Muscle layer of duodenum (tissue), 2 donors: ENCODE measurements around the gene ASIC3.
A peak's percentile ranks its signal among the peaks of the same experiment; 100 is the strongest.

Source experiments
- H3K27ac ChIP-seq: one replicate; pipeline ENCODE4 v1.7.0; 2013; ENCODE audit warnings: mild to moderate bottlenecking, low read length
- H3K27me3 ChIP-seq: one replicate; pipeline ENCODE4 v1.7.0; 2013; ENCODE audit warnings: low read depth, mild to moderate bottlenecking, control low read depth, low read length
- H3K36me3 ChIP-seq, 2 donors: one replicate each; pipeline ENCODE4 v1.7.0; 2013; ENCODE audit warnings: low read length in 2 of 2, control low read depth in 1 of 2, mild to moderate bottlenecking in 1 of 2; ENCODE audit not compliant: insufficient read depth in 2 of 2, control insufficient read depth in 1 of 2
- H3K4me1 ChIP-seq, 2 donors: one replicate each; pipeline ENCODE4 v1.7.0; 2013; ENCODE audit warnings: low read length in 2 of 2, mild to moderate bottlenecking in 2 of 2, control low read depth in 1 of 2, moderate library complexity in 1 of 2; ENCODE audit not compliant: insufficient read depth in 2 of 2, control insufficient read depth in 1 of 2
- H3K4me3 ChIP-seq, 2 donors: one replicate each; pipeline ENCODE4 v1.7.0; 2013; ENCODE audit warnings: low read length in 2 of 2, low read depth in 1 of 2, mild to moderate bottlenecking in 1 of 2
- H3K9me3 ChIP-seq, 2 donors: one replicate each; pipeline ENCODE4 v1.7.0; 2013; ENCODE audit warnings: low read length in 2 of 2, control low read depth in 1 of 2, mild to moderate bottlenecking in 1 of 2; ENCODE audit not compliant: control insufficient read depth in 1 of 2
- donor health status: healthy.

Gene ASIC3

DNA sequence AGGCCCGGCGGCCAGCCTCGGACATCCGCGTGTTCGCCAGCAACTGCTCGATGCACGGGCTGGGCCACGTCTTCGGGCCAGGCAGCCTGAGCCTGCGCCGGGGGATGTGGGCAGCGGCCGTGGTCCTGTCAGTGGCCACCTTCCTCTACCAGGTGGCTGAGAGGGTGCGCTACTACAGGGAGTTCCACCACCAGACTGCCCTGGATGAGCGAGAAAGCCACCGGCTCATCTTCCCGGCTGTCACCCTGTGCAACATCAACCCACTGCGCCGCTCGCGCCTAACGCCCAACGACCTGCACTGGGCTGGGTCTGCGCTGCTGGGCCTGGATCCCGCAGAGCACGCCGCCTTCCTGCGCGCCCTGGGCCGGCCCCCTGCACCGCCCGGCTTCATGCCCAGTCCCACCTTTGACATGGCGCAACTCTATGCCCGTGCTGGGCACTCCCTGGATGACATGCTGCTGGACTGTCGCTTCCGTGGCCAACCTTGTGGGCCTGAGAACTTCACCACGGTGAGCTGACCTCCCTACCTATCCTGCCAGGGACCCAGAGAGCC lies 656 bp downstream of the ASIC3 start:
- no peaks in the 10 kb centered on the region for H3K9me3 ChIP-seq
- H3K27me3 ChIP-seq: peaks cover 6% of the 10 kb centered on the region
- H3K4me1 ChIP-seq: peaks cover 0 to 19% of the 10 kb centered on the region in 2 donors
- H3K27ac ChIP-seq: no peak overlapping the region
- H3K36me3 ChIP-seq: peaks cover 0 to 29% of the 10 kb centered on the region in 2 donors
- no peak overlapping the region for H3K4me3 ChIP-seq

DNA sequence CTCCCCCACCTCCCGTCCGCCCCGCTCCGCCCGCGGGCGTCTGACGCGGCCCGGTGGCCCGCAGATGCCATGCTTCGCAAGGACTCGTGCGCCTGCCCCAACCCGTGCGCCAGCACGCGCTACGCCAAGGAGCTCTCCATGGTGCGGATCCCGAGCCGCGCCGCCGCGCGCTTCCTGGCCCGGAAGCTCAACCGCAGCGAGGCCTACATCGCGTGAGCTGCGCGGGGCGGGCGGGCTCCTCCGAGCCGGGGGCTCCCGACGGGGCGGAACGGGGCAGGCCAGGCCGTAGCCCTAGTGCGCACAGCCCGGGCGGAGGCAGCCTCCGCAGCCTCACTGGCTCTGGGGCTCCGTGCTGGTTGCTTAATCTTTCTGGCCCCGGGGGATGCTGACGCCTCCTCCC lies 2.8 kb downstream of the ASIC3 start:
- Histone ChIP-seq H3K27me3 (peaks cover 6% of the 10 kb centered on the region), H3K27ac (no peak overlapping the region), H3K9me3 (no peaks in the 10 kb centered on the region), H3K4me1 (peaks cover 0 to 19% of the 10 kb centered on the region in 2 donors), H3K36me3 (peaks cover 0 to 10% of the 10 kb centered on the region in 2 donors), H3K4me3 (no peak overlapping the region)

DNA sequence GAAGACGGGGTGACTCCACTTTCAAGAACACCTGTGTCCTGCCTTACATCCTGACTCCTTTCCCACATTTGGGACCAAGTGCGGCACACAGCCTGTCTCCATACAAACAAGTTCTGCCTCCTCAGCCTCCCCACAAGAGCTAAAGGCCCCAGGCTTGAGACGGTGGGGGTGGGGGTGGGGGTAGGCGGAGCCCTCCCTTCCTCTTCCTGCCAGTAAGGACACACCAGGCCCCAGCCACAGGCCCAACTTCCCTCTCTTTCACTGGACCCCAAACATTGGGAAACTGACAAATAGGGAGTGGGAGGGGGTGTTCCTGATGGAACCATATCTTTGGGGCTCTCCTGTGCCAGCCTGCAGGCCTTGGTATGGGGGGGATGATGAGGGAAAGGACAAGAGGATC lies 4.8 kb downstream of the ASIC3 start:
- Histone ChIP-seq H3K27me3 (peaks cover 6% of the 10 kb centered on the region), H3K4me1 (peaks cover 4 to 18% of the 10 kb centered on the region in 2 donors), H3K9me3 (no peaks in the 10 kb centered on the region), H3K4me3 (no peak overlapping the region), H3K27ac (no peak overlapping the region), H3K36me3 (peaks cover 0 to 6% of the 10 kb centered on the region in 2 donors)

DNA sequence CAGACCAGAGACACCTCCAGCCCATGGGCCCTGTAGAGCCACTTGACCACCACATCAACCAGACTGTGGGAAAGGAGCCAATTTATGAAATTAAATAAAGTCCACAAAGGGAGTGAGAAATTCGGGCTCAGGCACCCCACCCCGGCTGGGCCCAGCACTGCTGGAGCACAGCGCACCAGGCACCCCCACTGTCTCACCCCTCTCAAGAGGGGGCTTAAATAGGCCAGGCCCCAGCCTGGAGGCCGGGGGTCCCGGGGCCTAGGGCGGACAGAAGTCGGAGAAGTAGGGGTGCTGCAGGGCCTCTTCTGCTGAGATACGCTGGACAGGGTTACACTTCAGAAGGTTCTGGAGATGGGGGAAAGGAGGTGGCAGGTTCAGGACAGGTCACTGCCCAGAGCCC lies 5.4 kb downstream of the ASIC3 start:
- Histone ChIP-seq H3K36me3 (peaks cover 0 to 6% of the 10 kb centered on the region in 2 donors), H3K4me3 (no peak overlapping the region), H3K9me3 (no peaks in the 10 kb centered on the region), H3K27ac (no peak overlapping the region), H3K4me1 (peaks cover 8 to 24% of the 10 kb centered on the region in 2 donors), H3K27me3 (peaks cover 6% of the 10 kb centered on the region)

DNA sequence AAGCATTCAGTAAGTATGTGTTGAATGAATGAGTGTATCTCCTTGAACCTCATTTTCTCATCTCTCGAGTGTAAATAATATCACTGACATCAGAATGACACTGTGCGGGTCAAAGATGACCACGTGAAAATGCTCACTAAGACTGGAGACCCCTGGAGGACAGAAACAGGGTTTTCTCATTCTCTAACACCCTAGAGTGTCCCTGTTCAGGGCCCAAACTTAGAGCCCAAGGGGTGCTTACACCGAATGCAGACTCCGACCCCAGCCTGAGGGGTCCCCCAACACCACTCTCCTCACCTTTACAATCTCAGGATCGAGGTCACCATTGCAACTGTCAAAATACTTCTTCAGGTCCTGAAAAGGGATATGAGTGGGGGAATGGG lies 7.9 kb downstream of the ASIC3 start:
- Histone ChIP-seq H3K36me3 (peaks cover 0 to 6% of the 10 kb centered on the region in 2 donors), H3K27me3 (no peaks in the 10 kb centered on the region), H3K27ac (no peak overlapping the region), H3K9me3 (no peaks in the 10 kb centered on the region), H3K4me1 (peaks cover 17 to 33% of the 10 kb centered on the region in 2 donors), H3K4me3 (no peak overlapping the region)

DNA sequence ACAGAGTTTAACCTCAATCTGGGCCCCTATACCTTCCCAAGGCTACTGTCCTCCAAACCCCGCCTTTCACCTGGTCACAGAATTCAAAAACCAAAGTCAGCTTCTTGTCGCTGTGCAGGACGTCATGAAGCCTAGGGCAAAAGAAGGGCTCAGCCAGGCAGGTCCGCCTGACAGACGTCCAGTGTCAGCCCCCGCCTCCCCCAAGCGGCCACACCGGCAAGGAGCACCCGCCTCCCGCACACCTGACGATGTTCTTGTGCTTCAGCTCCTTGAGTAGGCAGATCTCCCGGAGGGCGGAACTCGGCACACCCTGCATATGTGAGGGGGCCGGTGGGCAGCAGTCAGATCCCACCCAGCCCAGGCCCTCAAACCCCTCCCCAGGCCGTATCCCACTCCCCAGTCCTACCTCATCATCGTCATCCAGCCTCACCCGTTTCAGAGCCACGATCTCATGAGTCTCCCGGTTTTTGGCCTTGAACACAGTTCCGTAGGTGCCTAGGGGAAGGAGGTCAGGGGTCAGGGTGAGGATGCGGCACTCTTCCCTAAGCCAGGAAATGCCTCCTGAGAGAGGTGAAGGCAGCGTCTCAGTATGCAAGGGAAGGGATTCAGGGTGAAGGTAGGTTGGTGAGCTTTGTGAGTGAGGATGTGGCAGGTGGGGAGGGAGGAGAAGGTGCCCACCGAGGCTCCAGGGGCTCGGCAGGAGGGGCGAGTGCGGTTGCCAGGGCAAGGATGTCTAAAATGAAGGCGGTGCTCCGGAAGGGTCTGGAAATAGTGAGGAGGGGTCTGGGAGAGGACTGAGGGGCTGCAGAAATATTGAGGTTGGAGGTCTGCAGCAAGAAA lies 8.6 kb downstream of the ASIC3 start:
- H3K27ac ChIP-seq: no peak overlapping the region
- no peaks in the 10 kb centered on the region for H3K27me3 ChIP-seq
- peak overlapping the region; percentile 92 to 93 for H3K4me3 ChIP-seq
- no peaks in the 10 kb centered on the region for H3K9me3 ChIP-seq
- H3K36me3 ChIP-seq: peaks cover 0 to 6% of the 10 kb centered on the region in 2 donors
- H3K4me1 ChIP-seq: peaks cover 21 to 39% of the 10 kb centered on the region in 2 donors

DNA sequence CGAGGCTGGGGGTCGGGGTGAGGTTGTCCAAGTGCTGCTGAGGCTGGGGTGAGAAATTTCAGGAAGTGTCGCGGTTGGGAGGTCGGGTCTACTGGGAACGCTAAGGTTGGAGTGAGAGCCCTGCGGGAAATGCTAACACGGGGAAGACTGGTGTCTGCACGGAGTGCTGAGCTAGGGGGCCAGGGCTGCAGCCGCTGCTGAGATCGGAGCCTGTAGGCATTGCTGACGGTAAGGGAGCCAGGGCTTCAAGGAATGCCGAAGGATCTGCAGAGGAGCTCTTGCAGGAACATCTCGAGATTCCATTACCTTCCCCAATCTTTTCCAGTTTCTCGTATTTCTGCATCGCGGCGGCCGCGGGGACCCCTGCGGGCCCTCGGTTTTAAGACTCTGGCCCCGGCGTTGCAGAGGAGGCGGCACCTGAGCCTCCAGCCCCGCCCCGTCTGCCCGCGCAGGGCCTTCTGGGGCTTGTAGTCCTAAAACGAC lies 9.2 kb downstream of the ASIC3 start, which contains the start of gene CDK5:
TSS of gene CDK5 (minus strand) at position 392 of the 483 bp plus-strand sequence. CDS start at position 343, 49 bp downstream.
- Histone ChIP-seq H3K9me3 (no peaks in the 10 kb centered on the region), H3K27ac (peak within 1 kb of the TSS; percentile 99), H3K27me3 (no peaks in the 10 kb centered on the region), H3K4me3 (peak within 1 kb of the TSS; percentile 92 to 93), H3K4me1 (peaks cover 23 to 46% of the 10 kb centered on the region in 2 donors), H3K36me3 (peaks cover 0 to 6% of the 10 kb centered on the region in 2 donors)

DNA sequence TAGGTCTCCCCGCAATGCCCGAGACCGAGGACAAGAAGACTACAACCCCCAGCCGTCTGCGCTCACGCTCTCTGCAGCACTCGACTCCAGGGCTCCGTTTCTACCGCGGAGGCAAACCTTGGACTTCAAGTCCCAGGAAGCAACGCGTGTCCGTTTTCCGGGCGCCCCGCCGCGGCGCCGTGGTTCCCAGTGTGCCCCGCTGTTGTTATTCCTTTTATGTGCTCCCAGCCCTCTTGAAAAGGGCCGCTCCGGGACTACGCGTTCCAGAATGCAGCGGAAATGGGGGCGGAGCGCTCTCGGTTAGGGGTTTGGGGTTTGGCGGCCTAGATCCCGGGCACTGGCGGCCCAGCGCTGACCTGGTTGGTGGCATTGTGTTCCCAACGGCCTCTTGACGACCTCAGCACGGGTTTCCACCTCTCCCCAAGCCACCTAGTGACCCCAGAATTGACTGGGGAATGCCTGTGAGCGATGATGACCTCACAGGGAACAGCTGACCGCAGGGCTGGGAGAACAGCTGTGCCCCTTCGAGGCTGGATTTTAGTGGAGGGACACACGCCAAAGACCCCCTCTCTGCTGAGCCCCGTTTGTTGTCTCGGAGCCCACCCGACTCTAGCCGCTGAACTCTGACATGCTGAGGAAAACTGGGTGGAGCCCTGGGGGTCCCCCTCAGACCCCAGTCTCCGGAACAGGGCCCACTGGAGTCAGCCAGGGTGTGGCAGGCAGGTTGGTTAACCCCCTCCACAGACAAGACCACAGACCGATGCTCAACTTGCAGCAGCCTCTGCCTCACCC lies 9.9 kb downstream of the ASIC3 start:
- peak overlapping the region; percentile 99 for H3K27ac ChIP-seq
- peak overlapping the region; percentile 92 to 93 for H3K4me3 ChIP-seq
- H3K36me3 ChIP-seq: peaks cover 0 to 6% of the 10 kb centered on the region in 2 donors
- peaks cover 23 to 49% of the 10 kb centered on the region in 2 donors for H3K4me1 ChIP-seq
- H3K27me3 ChIP-seq: no peaks in the 10 kb centered on the region
- no peaks in the 10 kb centered on the region for H3K9me3 ChIP-seq

DNA sequence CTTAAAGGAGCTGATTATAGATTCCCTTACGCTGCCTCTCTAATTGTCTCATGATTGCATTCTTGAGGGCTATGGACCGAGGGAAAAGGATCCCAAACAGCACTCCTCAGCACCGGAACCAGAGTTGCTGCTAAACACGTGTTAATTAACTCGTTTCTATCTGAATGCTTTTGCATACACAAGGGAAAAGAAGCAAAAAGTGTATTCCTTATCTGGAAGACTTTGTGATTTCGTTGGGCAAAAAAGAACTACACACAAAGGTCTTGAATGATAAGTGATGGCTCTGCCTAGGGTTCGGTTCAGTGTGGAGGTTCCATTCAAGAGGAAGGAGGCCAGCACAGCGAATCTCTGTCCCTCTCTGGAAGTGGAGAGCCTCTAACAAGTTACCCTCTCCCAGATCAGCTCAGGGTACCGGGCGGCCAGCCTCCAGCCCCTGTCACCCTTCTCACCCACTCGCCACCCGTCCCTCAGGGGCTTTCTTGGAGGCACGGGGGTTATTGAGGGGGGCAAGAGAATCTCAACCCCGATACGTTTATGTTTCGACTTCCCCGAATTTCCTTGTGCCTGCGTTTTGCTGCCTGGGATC lies 10.5 kb downstream of the ASIC3 start:
- Histone ChIP-seq H3K4me1 (peaks cover 23 to 49% of the 10 kb centered on the region in 2 donors), H3K36me3 (peaks cover 0 to 3% of the 10 kb centered on the region in 2 donors), H3K27me3 (no peaks in the 10 kb centered on the region), H3K27ac (peak overlapping the region; percentile 99), H3K9me3 (no peaks in the 10 kb centered on the region), H3K4me3 (peak overlapping the region; percentile 92 to 93)

DNA sequence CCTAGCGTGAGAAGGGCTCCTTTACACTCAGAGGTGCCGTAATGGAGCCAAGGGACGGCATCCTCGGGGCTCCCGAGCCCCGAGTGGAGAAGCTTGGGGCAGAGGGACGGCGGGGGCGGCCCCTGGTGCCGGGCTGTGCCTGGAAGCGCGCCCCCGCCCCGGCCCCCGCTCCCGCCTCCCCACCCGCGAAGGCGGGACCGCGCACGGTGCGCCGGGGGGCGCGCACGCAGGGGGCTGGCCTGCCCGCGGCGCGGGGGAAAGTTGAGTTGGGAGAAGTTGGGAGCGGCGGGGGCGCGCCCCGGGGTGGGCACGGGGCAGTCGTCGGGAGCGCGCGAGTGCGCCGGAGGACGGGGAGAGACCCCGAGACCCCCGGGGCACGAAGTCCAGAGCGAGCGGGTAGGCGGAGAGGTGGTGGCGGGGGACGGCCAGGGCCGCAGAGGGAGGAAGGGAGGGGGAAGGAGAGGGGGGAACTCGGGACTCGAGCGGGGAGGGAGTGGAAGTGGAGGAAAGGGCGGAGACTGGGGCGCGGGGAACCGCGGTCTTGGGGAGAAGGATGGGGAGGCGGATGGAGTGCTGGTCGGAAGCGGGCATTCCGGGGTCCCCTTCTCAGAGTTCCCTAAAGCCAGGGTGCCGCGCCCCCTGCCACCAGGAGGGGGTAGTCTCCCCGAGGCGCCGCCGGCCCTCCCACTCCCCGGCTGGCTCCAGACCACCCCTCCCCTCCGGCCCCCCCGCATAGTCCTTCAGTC lies 11.2 kb downstream of the ASIC3 start, which contains the start of gene SLC4A2:
TSS of gene SLC4A2 (plus strand) at position 223 of the 746 bp plus-strand sequence. CDS start 2,399 bp downstream, outside the sequence.
- Histone ChIP-seq H3K4me3 (peak within 1 kb of the TSS; percentile 92 to 93), H3K4me1 (peaks cover 23 to 49% of the 10 kb centered on the region in 2 donors), H3K27ac (peak within 1 kb of the TSS; percentile 99), H3K36me3 (peaks cover 1 to 2% of the 10 kb centered on the region in 2 donors), H3K27me3 (no peaks in the 10 kb centered on the region), H3K9me3 (no peaks in the 10 kb centered on the region)
